RWPE2 (cell line): Measurements from ENCODE around the gene LASP1NB.

Experiments used
- ATAC-seq: fragments of 200-7000 bp; cut with Tn5 transposase; 3 replicates; pipeline ENCODE4 v1.9.1; 2021; ENCODE audit warnings: low read depth
- DNase-seq: peaks from one replicate; pipeline ENCODE4 v3.0.0-alpha.2; 2020; ENCODE audit warnings: low spot score
- H3K27ac ChIP-seq: fragments of 450-650 bp; 2 replicates; pipeline ENCODE4 v1.5.1; 2017; ENCODE audit warnings: mild to moderate bottlenecking; ENCODE audit not compliant: poor library complexity, severe bottlenecking
- H3K27me3 ChIP-seq: fragments of 250-450 bp; sonication (Bioruptor Pico); 2 replicates; pipeline ENCODE4 v1.5.1; 2021; ENCODE audit warnings: mild to moderate bottlenecking, moderate library complexity; ENCODE audit not compliant: insufficient read depth, poor library complexity, severe bottlenecking
- H3K36me3 ChIP-seq: fragments of 250-450 bp; sonication (Bioruptor Pico); 2 replicates; pipeline ENCODE4 v1.5.1; 2020; ENCODE audit warnings: low read depth, mild to moderate bottlenecking, moderate library complexity
- H3K4me1 ChIP-seq: fragments of 250-450 bp; sonication (Bioruptor Pico); 2 replicates; pipeline ENCODE4 v1.5.1; 2021; ENCODE audit warnings: mild to moderate bottlenecking, moderate library complexity; ENCODE audit not compliant: insufficient read depth, poor library complexity, severe bottlenecking
- H3K4me3 ChIP-seq: fragments of 250-450 bp; sonication (Bioruptor Pico); 2 replicates; pipeline ENCODE4 v1.5.1; 2021; ENCODE audit warnings: mild to moderate bottlenecking, moderate library complexity; ENCODE audit not compliant: severe bottlenecking
- H3K9me3 ChIP-seq: fragments of 250-450 bp; sonication (Bioruptor Pico); 2 replicates; pipeline ENCODE4 v1.5.1; 2021; ENCODE audit warnings: mild to moderate bottlenecking, moderate library complexity; ENCODE audit not compliant: severe bottlenecking
- TF ChIP-seq, protein P1 (sequence below): fragments of 450-650 bp; IDR thresholded peaks from one replicate; pipeline ENCODE4 v1.5.1; 2017; ENCODE audit warnings: mild to moderate bottlenecking, moderate library complexity; ENCODE audit not compliant: poor library complexity, severe bottlenecking

The LASP1NB gene

GRCh38 chr17:38882870-38883269, 42.5 kb upstream of the LASP1NB start:
- H3K4me3 ChIP-seq, result no peak overlapping the region
- no peak for ATAC-seq

GRCh38 chr17:38883592-38884526, 41.6 kb upstream of the LASP1NB start:
- ATAC-seq, result no peak
- H3K27ac ChIP-seq, result peak overlapping the region; percentile 98
- H3K4me1 ChIP-seq, result peaks cover 31% of the 10 kb centered on the region
- peaks cover 77% of the 10 kb centered on the region for H3K36me3 ChIP-seq
- no peaks in the 10 kb centered on the region for H3K27me3 ChIP-seq
- TF ChIP-seq, protein P1, sequence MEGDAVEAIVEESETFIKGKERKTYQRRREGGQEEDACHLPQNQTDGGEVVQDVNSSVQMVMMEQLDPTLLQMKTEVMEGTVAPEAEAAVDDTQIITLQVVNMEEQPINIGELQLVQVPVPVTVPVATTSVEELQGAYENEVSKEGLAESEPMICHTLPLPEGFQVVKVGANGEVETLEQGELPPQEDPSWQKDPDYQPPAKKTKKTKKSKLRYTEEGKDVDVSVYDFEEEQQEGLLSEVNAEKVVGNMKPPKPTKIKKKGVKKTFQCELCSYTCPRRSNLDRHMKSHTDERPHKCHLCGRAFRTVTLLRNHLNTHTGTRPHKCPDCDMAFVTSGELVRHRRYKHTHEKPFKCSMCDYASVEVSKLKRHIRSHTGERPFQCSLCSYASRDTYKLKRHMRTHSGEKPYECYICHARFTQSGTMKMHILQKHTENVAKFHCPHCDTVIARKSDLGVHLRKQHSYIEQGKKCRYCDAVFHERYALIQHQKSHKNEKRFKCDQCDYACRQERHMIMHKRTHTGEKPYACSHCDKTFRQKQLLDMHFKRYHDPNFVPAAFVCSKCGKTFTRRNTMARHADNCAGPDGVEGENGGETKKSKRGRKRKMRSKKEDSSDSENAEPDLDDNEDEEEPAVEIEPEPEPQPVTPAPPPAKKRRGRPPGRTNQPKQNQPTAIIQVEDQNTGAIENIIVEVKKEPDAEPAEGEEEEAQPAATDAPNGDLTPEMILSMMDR, result no peak
- H3K9me3 ChIP-seq, result no peaks in the 10 kb centered on the region
- no peak for DNase-seq
- H3K4me3 ChIP-seq, result no peak overlapping the region

More at GRCh38 chr17:38882870-38883269, 42.5 kb upstream of the LASP1NB start:
- no peak for DNase-seq
- TF ChIP-seq, protein P1, result no peak
- Histone ChIP-seq H3K27ac (peak overlapping the region; percentile 98), H3K27me3 (no peaks in the 10 kb centered on the region), H3K9me3 (no peaks in the 10 kb centered on the region), H3K4me1 (peaks cover 36% of the 10 kb centered on the region), H3K36me3 (peaks cover 79% of the 10 kb centered on the region)

DNA sequence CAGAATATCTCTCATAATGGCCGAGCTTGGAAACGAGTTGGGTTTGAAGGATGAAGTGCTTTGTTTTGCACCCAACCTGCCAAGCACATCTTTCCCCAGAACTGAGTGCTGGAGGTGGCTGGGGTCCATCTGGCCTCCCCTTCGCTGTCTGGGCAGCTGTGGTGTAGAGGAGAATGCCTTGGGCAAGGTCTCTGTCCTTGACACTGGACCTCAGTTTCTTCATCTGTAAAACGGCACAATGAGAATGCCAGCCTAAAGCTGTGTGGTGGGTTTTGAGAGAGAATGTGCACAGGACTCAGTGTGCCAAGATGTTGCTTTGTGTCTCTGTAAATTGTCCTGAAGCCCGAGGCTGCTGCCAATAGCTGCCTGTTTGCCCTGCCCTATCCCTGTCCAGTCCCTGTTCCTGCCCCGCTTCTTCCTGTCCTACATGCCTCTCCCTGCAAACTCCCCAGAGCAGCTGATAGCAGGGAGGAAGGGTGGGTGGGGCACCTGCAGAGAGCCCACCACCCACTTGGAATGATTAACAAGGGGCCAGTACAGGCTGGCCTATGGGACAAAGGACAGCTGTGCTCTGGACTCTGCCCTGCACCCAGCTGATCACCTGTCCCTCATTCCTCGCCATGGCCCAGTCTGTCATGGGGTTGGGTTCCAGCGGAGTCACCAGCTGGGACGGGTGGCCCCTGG, 40.2 kb upstream of the LASP1NB start:
- H3K4me1 ChIP-seq, result peaks cover 21% of the 10 kb centered on the region

GRCh38 chr17:38885728-38886642, 39.4 kb upstream of the LASP1NB start:
- TF ChIP-seq, protein P1, result no peak
- DNase-seq, result no peak
- no peaks in the 10 kb centered on the region for H3K27me3 ChIP-seq
- H3K9me3 ChIP-seq, result no peaks in the 10 kb centered on the region
- H3K4me1 ChIP-seq, result peaks cover 13% of the 10 kb centered on the region
- ATAC-seq, result no peak
- no peak overlapping the region for H3K27ac ChIP-seq
- no peak overlapping the region for H3K4me3 ChIP-seq
- peaks cover 86% of the 10 kb centered on the region for H3K36me3 ChIP-seq

More for the DNA sequence above, 40.2 kb upstream of the LASP1NB start:
- ATAC-seq (no peak), DNase-seq (no peak)
- no peak overlapping the region for H3K4me3 ChIP-seq
- H3K27me3 ChIP-seq, result no peaks in the 10 kb centered on the region
- H3K27ac ChIP-seq, result no peak overlapping the region
- H3K9me3 ChIP-seq, result no peaks in the 10 kb centered on the region
- TF ChIP-seq, protein P1, result no peak
- H3K36me3 ChIP-seq, result peaks cover 84% of the 10 kb centered on the region
